Loucy (cell line): ENCODE measurements around the gene LRRC42.

Experiments
- EZH2phosphoT487 ChIP-seq: fragments of 200-600 bp; IDR thresholded peaks from 2 replicates; pipeline ENCODE4 v1.6.1; 2018; ENCODE audit warnings: antibody characterized with exemption, mild to moderate bottlenecking, moderate library complexity, borderline replicate concordance
- TF ChIP-seq, protein P1 (sequence below): fragments of 200-600 bp; sonication (generic); conservative IDR thresholded peaks from 2 replicates; pipeline ENCODE4 v1.5.1; 2014; ENCODE audit warnings: mild to moderate bottlenecking, antibody characterized with exemption, low read length

DNA sequence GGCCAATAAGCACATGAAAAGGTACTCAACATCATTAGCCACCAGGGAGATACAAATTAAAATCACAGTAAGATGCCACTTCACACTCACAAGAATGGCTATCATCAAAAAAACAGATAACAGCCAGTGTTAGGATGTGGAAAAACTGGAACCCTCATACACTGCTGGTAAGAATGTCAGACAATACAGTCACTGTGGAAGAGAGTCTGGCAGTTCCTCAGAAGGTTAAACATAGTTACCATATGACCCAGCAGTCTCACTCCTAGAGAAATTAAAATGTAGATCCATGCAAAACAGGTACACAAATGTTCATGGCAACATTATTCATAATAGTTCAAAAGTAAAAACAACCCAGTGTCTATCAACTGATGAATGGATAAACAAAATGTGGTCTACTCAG, 38.6 kb downstream of the LRRC42 start:
- TF ChIP-seq, protein P1, sequence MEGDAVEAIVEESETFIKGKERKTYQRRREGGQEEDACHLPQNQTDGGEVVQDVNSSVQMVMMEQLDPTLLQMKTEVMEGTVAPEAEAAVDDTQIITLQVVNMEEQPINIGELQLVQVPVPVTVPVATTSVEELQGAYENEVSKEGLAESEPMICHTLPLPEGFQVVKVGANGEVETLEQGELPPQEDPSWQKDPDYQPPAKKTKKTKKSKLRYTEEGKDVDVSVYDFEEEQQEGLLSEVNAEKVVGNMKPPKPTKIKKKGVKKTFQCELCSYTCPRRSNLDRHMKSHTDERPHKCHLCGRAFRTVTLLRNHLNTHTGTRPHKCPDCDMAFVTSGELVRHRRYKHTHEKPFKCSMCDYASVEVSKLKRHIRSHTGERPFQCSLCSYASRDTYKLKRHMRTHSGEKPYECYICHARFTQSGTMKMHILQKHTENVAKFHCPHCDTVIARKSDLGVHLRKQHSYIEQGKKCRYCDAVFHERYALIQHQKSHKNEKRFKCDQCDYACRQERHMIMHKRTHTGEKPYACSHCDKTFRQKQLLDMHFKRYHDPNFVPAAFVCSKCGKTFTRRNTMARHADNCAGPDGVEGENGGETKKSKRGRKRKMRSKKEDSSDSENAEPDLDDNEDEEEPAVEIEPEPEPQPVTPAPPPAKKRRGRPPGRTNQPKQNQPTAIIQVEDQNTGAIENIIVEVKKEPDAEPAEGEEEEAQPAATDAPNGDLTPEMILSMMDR = no peak
- no peak for TF ChIP-seq EZH2phosphoT487
